Endometrial microvascular endothelial cells (primary cell): ENCODE measurements around the gene ZNF428. TPM values are rescaled to one million over a fixed set of nuclear protein-coding genes. Genes with fewer than 3 reads are reported as not detected.
"Not testable (repeated sequence)": the region's sequence is repeated elsewhere in the genome, so short reads cannot be mapped to it uniquely, and the experiment has no call there.

Experiments used
- in situ Hi-C: cut with HindIII; loops from 2 replicates; pipeline ENCODE4 v1.10.0; 2017; ENCODE audit warnings: low sequenced_read_pairs, low pct_unique_long_range_greater_than_20kb; ENCODE audit errors: inconsistent ontology term
- total RNA-seq: library from RNA; depleted of rRNA; stranded (reverse); fragments of >200 nt; gene quantifications from one replicate; pipeline ENCODE4 v1.2.3, GENCODE V29; 2015; ENCODE audit errors: inconsistent ontology term

The ZNF428 gene
- total RNA-seq, 1 donor from 2014 or later = 62.4 TPM

GRCh38 chr19:43623889-43624670 is 4.7 kb upstream of the ZNF428 start:
- in situ Hi-C loops = no loop called here

- in situ Hi-C loops = no loop called here
These were observed 3.5 kb upstream of the ZNF428 start for GRCh38 chr19:43622956-43623355.

- in situ Hi-C loops = no loop called here
These were observed 2.6 kb upstream of the ZNF428 start for GRCh38 chr19:43622070-43622469.

GRCh38 chr19:43620061-43621001 is 902 bp upstream of the ZNF428 start:
- in situ Hi-C loops = no loop called here

- in situ Hi-C loops = no loop called here
These were observed 538 bp downstream of the ZNF428 start for GRCh38 chr19:43618921-43619261.

- in situ Hi-C loops = no loop called here
These were observed 2.5 kb downstream of the ZNF428 start for GRCh38 chr19:43616954-43617353.

DNA sequence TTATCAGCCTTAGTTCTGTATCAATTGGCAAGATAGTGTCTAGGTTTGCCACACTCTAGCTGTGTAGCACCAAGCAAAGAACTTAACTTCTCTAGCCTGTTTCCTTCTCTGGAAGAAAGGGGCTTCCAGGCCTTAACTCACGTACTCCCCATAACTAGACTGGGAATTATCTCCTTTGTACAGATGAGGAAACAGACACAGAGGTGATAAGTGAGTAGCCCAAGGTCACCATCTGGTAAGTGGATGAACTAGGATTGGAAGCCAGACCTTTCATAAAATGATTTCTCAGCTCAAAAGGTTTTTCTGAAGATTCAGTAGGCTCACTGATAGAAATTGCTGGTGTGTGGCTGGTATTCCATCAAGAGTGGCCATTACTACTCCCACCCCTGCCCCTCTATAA is 3.1 kb downstream of the ZNF428 start:
- in situ Hi-C loops = no loop called here

DNA sequence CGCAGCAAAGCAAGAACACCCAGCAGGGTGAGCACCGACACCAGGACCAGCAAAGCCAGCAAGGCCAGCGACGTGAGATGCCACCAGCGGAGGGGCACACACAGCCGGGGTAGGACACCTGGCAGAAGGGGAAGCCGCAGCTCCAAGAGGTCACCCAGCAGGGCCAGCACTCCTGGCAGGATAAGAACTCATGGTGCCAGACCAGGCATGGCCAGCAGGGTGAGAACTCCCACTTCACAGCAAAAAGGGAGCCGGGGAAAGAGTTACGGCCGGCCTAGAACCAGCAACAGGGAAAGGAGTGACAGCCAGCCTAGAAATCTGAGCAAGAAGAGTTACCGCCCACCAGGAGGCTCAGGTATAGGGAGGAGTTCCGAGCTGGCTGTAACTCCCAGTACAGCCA is 7.1 kb downstream of the ZNF428 start:
- in situ Hi-C loops = no loop called here

GRCh38 chr19:43611788-43612187 is 7.6 kb downstream of the ZNF428 start, which contains the start of gene SRRM5:
Gene SRRM5 (plus strand): TSS chr19:43612088. CDS start chr19:43612122, 34 bp downstream.
- in situ Hi-C loops = no loop called here

DNA sequence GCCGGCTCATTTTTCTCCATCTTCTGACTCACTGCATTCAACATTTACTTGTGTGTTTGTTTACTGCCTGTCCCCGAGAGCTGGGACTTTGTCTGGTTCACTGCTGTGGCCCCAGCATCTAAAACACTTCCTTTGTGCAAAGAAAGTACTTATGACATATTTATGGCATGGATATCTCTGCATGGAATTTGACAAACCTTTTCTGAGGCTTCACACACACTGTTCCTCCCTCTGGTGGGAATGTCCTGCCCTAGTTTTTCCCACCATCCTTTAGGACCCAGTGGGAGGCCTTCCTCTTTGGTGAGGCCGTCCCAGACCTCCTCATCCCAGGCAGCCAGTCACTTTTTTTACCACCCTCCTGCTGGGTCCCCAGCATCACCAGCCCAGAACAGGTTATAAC is 8.9 kb downstream of the ZNF428 start:
- in situ Hi-C loops = no loop called here

DNA sequence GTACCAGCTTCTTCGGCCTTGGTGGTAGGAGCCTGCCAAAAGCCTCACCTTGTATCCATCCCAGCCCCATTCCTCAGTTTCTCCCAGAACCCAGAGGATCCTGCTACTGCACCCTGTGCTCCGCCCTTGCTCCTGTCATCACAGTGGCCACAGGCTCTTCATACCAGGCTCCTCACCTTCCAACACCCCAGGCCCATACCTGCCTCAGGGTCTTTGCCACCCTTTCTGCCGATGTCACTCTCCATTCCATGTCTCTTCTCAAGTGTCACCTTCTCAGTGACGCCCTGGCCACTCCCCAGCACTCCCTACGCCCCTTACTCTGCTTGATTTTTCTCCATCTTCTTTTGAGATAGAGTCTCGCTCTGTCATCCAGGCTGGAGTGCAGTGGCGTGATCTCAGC is 9.6 kb downstream of the ZNF428 start:
- in situ Hi-C loops = no loop called here

DNA sequence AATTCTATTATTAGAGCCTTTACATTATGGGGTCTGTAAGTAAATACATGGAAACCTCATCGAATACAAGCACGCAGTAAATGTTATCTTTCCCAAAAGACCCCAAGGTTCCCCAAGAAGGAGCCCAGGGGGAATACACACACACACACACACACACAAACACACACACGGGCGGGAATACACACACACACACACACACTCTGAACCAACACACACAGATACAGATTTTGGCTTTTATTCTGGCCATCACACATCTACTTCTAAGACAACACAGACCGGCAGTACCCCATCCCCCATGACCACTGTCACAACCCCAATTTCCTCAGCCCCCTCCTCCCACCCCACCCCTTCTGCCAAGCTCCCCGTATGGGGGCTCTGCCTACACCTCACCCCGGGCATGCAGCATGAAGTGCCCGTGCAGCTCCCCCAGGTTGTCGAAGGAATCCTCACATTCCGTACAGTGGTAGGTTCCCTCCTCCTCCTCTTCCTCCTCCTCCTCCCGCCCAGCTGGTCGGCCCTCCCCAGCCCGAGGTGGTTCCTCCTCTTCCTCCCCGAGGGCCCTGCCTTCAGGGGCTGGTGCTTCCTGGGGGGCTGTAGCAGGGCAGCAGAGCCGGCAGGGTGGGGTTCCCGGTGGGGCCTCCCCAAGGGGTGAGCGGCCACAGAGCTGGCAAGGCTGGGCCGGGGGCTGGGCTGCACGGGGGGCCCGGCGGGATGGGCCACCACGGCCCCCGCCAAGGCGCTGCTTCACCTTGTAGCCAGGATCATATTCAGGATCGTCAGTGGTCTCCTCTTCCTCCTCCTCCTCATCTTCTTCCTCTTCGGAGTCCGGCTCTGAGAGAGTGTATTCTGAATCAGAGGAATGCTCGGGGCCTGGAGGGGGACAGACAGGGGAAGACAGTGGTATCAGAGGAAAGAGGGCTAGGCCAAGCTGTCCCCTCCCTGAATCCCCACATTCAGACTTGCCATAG is 11.9 kb downstream of the ZNF428 start:
- in situ Hi-C loops = no loop called here

DNA sequence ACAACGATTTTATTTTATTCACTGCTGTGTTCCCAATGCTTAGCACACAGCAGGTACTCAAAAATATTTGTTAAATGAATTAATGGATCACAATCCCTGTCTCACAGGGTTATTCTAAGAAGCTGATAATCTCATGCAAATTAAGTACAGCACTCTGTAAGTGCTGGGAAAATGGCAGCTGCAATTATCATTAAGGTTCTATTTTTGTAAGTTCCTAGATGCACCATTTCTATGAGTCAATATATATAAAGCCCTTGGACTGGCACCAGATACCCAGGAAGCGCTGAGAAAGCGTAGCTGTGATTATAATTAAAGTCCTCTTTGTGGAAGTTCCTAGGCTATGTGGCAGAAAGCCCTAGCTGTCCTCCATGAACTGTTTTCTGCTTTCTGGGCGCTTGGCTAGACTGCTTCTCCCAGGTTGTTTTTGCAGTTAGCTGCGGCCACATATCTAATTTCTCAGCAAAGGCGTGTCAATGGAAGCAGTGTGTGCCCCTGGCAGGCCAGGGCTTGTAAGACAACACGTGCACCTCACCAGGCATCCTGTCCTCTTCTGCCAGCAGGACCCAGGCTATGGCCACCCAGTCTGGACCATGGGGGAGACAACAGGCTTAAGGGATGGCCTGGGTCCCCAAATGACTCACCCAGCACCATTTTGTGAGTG is 12.7 kb downstream of the ZNF428 start:
- in situ Hi-C loops = no loop called here

DNA sequence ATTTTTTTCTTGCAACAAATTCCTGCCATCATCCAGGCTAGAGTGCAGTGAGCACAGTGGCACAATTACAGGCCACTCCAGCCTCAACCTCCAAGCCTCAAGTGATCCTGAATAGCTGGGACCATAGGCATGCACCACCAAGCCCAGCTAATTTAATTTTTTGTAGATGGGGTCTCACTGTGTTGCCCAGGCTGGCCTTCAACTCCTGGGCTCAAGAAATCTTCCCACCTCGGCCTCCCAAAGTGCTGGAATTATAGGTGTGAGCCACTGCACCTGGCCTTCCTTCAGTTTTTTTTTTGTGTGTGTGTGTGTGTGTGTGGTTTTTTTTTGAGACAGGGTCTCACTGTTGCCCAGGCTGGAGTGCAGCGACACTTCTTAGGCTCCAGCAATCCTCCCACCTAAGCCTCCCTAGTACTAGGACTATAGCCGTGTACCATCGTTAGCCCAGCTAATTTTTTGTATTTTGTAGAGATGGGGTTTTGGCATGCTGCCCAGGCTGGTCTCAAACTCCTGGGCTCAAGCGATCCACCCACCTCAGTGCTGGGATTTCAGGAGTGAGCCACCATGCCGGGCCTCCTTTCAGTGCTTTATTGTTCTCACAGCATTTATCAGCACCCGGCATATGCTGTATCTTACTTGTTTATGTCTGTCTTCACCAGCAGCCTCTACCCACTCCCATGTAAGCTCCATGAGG is 13.4 kb downstream of the ZNF428 start:
- in situ Hi-C loops = no loop called here

- in situ Hi-C loops = not testable (repeated sequence)
These were observed 19.1 kb downstream of the ZNF428 start for GRCh38 chr19:43600326-43600725.

- in situ Hi-C loops = no loop called here
These were observed 19.7 kb downstream of the ZNF428 start for GRCh38 chr19:43599635-43600295.

- in situ Hi-C loops = no loop called here
These were observed 20.8 kb downstream of the ZNF428 start for GRCh38 chr19:43598445-43599240.
